22Rv1 (cell line): Measurements from ENCODE around the gene MT1A.

Source experiments
- H3K27ac ChIP-seq: fragments of 450-650 bp; 2 replicates; pipeline ENCODE4 v1.5.1; 2017
- ZFX ChIP-seq: fragments of 450-650 bp; IDR thresholded peaks from 2 replicates; pipeline ENCODE4 v1.6.1; 2017; ENCODE audit warnings: antibody characterized with exemption, borderline replicate concordance
- TF ChIP-seq, protein P1 (sequence below): fragments of 450-650 bp; IDR thresholded peaks from 2 replicates; pipeline ENCODE4 v1.5.1; 2017; ENCODE audit warnings: mild to moderate bottlenecking

Gene MT1A

DNA sequence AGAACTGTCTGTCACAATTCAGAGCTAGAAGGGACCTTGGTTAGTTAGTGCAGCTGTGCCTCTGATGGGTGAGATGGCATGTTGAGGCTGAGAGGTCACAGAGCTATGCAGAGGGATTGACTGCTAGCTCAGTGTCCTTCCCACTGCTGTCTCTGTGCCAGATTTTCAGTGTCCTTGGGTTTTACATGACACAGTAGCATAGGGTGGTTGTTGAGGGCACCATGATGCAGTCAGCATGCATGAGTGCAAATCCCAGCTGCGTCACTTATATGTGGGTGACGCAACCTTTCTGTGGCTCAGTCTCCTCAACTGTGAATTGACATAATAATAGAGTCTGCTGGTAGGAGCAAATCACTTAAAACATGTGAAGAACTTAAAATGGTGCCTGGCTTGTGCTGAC, 2.7 kb downstream of the MT1A start:
- no peak overlapping the region for H3K27ac ChIP-seq
- TF ChIP-seq, protein P1, sequence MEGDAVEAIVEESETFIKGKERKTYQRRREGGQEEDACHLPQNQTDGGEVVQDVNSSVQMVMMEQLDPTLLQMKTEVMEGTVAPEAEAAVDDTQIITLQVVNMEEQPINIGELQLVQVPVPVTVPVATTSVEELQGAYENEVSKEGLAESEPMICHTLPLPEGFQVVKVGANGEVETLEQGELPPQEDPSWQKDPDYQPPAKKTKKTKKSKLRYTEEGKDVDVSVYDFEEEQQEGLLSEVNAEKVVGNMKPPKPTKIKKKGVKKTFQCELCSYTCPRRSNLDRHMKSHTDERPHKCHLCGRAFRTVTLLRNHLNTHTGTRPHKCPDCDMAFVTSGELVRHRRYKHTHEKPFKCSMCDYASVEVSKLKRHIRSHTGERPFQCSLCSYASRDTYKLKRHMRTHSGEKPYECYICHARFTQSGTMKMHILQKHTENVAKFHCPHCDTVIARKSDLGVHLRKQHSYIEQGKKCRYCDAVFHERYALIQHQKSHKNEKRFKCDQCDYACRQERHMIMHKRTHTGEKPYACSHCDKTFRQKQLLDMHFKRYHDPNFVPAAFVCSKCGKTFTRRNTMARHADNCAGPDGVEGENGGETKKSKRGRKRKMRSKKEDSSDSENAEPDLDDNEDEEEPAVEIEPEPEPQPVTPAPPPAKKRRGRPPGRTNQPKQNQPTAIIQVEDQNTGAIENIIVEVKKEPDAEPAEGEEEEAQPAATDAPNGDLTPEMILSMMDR = no peak
- no peak for TF ChIP-seq ZFX

DNA sequence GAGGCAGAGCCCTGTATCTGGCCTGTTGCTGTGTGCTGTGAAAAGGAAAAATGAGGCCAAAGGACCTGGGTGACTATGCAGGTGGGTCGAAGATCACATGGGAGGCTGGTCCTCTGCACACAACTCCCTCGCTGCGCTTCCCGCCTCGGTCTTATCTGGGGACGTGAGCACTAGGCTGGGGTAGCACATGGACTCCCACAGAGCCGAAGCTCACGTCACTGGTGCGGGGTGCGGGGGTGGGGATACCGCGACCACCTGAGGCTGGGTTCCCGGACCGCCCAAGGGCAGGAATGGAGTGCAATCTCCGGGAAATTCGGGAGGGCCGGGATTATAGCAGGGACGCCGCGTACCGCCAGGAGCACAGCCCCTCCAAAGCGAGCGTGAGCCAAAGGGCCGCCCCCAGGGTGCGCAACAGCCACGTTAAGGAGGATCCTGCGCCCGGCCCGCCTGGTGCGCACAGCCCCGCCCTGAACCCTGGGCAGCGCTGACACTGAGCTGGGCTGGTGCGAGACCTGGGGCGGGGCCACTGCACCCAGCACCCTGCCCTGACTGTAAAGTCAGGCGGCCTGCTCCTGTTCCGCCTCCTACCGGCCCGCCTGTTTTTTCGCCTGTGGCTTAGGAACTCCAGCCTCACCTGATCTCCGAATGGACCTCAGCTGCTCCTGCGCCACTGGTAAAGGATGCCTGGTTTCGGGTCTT, 4.8 kb downstream of the MT1A start:
- TF ChIP-seq, protein P1 = peak; percentile 80
- no peak for TF ChIP-seq ZFX
- H3K27ac ChIP-seq = no peak overlapping the region

DNA sequence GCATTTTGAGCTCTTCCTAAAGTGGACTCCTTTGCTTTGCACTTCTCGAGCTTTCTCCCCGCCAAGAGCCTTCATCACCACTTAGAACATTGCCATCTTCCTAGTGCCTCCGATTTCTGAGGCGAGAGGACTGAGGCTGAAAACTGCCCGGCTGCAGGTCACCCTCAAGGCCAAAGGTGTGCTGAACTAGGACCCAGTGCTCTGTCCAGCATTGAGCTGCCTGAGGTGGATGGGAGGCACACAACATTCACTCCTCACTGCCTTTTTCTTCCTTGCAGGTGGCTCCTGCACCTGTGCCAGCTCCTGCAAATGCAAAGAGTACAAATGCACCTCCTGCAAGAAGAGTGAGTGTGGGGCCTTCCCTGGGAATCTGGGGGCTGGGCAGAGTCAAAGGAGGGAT, 5.4 kb downstream of the MT1A start:
- TF ChIP-seq, protein P1 = peak; percentile 36; the same call in 1 of the 2 replicates
- TF ChIP-seq ZFX = no peak
- H3K27ac ChIP-seq = no peak overlapping the region

DNA sequence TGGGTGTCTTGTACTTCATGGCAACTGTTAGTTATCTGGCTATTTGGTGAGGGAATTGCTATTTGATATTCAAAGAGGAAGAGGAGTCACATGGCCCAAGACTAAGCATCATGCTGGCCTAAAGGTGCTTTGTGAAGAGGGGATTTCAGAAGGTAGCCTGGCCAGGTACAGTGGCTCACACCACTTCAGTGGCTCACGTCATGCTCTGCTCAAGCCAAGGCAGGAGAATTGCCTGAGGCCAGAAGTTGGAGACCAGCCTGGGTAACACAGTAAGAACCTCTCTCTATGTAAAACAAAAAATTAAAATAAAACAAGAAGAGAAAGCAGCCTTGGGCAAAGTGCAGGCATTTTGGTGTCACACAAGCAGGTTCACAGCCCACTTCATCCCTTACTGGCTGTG, 6.8 kb downstream of the MT1A start:
- TF ChIP-seq, protein P1 = no peak
- no peak for TF ChIP-seq ZFX
- H3K27ac ChIP-seq = no peak overlapping the region

DNA sequence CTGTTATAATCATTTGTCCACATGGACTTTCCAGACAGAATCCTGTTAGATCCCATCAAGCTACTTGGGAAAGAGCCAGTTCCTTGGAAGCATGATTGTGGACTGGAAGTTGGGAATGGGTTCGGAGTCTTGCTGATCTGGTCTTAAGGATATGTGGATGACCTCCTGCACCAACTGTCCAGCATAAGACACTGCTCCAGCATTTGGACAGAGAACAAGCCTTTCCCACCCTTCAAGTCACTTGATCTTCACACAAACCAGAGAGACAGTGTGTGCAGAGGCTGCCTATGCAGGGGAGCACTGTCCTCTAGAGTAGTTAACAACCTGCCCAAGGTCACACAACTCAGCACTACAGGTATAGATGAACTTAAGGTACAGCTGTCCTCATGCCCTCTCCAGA, 7.4 kb downstream of the MT1A start:
- no peak for TF ChIP-seq ZFX
- TF ChIP-seq, protein P1 = no peak

DNA sequence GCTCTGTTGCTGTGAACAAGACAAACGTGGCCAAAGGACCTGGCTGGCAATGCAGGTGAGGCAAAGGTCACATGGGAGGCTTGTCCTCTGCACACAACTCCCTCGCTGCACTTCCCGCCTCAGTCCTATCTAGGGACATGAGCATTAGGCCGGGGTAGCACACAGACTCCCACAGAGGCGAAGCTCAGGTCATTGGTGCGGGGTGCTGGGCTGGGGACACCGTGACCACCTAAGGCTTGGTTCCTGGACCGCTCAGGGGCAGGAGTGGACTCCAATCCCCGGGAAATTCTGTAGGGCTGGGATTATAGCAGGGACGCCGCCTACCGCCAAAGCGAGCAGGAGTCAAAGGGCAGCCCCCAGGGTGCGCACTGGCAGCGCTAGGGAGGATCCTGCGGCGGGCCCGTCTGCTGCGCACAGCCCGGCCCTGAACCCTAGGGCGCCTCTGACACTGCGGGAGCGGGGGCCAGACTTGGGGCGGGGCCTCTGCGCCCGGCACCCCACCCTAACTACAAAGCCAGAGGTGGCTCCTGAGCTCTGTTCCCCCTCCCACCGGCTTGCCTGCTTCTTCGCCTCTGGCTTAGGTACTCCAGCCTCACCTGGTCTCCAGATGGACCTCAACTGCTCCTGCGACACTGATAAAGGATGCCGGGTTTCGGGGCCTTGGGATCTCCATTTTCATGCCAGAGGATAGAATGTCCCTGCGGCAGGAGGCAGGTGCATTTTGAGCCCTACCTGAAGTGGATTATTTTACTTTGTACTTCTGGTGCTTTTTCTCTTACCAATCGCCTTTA, 9.4 kb downstream of the MT1A start:
- no peak overlapping the region for H3K27ac ChIP-seq
- TF ChIP-seq, protein P1 = no peak
- no peak for TF ChIP-seq ZFX

More for the DNA sequence above, 7.4 kb downstream of the MT1A start:
- H3K27ac ChIP-seq = no peak overlapping the region

DNA sequence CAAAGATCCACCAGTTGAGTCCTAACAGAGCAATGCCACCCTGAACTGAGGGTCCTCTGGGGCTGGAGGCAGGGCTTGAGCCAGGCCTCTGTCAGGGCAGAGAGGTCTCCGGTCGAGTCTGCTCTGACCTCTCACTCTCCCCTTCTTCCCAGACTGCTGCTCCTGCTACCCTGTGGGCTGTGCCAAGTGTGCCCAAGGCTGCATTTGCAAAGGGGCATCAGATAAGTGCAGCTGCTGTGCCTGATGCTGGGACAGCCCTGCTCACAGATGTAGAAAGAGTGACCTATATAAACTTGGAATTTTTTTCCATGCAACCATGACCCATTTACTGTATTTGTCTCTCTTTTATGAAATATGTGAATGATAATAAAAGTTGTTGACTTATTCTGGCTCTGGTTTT, 10.8 kb downstream of the MT1A start:
- no peak overlapping the region for H3K27ac ChIP-seq
- no peak for TF ChIP-seq ZFX
- TF ChIP-seq, protein P1 = no peak
